Measurements from ENCODE around the gene SLCO4C1.

Gene SLCO4C1

DNA sequence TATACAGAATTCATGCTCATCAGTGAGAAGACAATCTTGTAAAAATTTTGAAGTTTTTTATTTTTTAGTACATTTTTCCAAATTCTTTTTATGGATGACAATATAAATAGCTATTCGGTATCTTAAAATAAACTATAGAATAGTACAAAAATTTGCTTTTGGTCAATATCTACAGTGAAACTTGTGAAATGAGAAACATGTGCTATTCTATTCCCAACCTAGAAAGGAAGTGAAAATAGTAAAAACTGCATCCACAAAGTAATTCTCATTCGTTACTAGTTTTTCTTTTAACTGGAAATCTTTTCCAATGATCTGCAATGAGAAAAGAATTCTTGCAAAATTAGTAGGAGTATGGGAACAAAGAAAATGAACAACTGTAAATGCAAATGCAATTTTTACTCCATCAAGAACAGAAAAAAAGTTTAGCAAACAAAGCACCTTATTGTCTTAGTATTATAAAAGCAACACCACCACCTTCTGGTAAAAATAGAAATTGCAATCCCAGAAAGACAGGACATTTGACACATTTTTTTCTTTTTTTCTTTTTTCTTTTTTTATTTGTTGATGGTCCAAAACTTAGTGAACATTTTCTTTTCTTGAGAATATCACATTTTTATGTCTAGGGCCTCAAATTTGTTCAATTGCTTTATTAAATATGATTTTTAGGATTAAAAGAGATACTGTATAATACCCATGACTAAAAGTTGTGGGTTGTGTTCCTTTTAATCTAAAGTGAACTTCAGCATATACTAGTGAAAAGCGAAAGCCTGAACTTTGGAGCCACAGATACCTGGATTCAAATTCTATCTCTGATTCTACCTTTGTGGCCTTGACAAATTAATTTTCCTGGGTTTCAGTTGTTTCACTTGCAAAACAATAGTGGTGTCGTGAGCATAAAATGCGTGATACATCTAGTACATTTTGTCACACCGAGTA is 72.3 kb downstream of the SLCO4C1 start:
- no peak for ATAC-seq
- TF ChIP-seq ZNF565 (CRISPR knock-in tag; conservative IDR thresholded peaks at IDR 0.05; ENCODE audit: low read depth): no peak
- no peak for TF ChIP-seq TCF4 (CRISPR knock-in tag; IDR thresholded peaks at IDR 0.05; ENCODE audit: borderline replicate concordance)
- TF ChIP-seq, protein P1, sequence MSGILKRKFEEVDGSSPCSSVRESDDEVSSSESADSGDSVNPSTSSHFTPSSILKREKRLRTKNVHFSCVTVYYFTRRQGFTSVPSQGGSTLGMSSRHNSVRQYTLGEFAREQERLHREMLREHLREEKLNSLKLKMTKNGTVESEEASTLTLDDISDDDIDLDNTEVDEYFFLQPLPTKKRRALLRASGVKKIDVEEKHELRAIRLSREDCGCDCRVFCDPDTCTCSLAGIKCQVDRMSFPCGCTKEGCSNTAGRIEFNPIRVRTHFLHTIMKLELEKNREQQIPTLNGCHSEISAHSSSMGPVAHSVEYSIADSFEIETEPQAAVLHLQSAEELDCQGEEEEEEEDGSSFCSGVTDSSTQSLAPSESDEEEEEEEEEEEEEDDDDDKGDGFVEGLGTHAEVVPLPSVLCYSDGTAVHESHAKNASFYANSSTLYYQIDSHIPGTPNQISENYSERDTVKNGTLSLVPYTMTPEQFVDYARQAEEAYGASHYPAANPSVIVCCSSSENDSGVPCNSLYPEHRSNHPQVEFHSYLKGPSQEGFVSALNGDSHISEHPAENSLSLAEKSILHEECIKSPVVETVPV (CRISPR knock-in tag; IDR thresholded peaks at IDR 0.05): no peak
- no peak for TF ChIP-seq TOX (CRISPR knock-in tag; IDR thresholded peaks at IDR 0.05; ENCODE audit: borderline replicate concordance)
- no peak for TF ChIP-seq ZFP30 (CRISPR knock-in tag; IDR thresholded peaks at IDR 0.05)
- no peak for TF ChIP-seq ISL1 (CRISPR knock-in tag; IDR thresholded peaks at IDR 0.05)

DNA sequence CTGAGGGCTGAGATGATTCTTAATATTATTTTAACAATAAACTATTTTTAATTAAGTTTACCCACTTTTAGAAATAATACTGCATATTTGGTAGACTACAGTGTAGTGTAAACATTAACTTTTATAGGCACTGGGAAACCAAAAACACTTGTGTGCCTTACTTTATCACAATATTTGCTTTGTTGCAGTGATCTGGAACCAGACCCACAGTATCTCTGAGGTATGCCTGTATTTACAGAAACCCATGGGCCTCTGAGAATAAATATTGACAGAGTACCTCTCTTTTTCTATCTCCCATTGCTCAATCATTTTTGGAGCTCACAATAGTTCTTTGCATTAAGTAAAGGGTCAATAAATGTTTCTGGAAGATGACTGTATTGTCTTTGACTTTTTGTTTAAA is 73.3 kb downstream of the SLCO4C1 start:
- TF ChIP-seq PATZ1 (CRISPR knock-in tag; IDR thresholded peaks at IDR 0.05; ENCODE audit: borderline replicate concordance) (no peak), CSDC2 (CRISPR knock-in tag; IDR thresholded peaks at IDR 0.05) (no peak), OSR1 (CRISPR knock-in tag; IDR thresholded peaks at IDR 0.05) (no peak), SNAI2 (CRISPR knock-in tag; IDR thresholded peaks at IDR 0.05) (no peak), TOX (CRISPR knock-in tag; IDR thresholded peaks at IDR 0.05; ENCODE audit: borderline replicate concordance) (no peak), ZNF8 (CRISPR knock-in tag; IDR thresholded peaks at IDR 0.05) (no peak), RARB (CRISPR knock-in tag; IDR thresholded peaks at IDR 0.05) (no peak), ZFP3 (CRISPR knock-in tag; IDR thresholded peaks at IDR 0.05) (no peak), ZNF565 (CRISPR knock-in tag; conservative IDR thresholded peaks at IDR 0.05; ENCODE audit: low read depth) (no peak), GLIS3 (CRISPR knock-in tag; IDR thresholded peaks at IDR 0.05) (no peak), ESRRG (CRISPR knock-in tag; IDR thresholded peaks at IDR 0.05) (no peak), BACH2 (CRISPR knock-in tag; IDR thresholded peaks at IDR 0.05; ENCODE audit: borderline replicate concordance) (no peak), ARNTL (CRISPR knock-in tag; IDR thresholded peaks at IDR 0.05; ENCODE audit: borderline replicate concordance, low read depth) (no peak)
- TF ChIP-seq, protein P2, sequence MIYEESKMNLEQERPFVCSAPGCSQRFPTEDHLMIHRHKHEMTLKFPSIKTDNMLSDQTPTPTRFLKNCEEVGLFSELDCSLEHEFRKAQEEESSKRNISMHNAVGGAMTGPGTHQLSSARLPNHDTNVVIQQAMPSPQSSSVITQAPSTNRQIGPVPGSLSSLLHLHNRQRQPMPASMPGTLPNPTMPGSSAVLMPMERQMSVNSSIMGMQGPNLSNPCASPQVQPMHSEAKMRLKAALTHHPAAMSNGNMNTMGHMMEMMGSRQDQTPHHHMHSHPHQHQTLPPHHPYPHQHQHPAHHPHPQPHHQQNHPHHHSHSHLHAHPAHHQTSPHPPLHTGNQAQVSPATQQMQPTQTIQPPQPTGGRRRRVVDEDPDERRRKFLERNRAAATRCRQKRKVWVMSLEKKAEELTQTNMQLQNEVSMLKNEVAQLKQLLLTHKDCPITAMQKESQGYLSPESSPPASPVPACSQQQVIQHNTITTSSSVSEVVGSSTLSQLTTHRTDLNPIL (CRISPR knock-in tag; IDR thresholded peaks at IDR 0.05; ENCODE audit: low read depth): no peak
- TF ChIP-seq, protein P1 (CRISPR knock-in tag; IDR thresholded peaks at IDR 0.05): no peak
- no peak for ATAC-seq

- ATAC-seq: no peak
- TF ChIP-seq ISL1 (CRISPR knock-in tag; IDR thresholded peaks at IDR 0.05) (no peak), BACH2 (CRISPR knock-in tag; IDR thresholded peaks at IDR 0.05; ENCODE audit: borderline replicate concordance) (no peak), TOX (CRISPR knock-in tag; IDR thresholded peaks at IDR 0.05; ENCODE audit: borderline replicate concordance) (no peak), ZNF70 (CRISPR knock-in tag; IDR thresholded peaks at IDR 0.05) (no peak), ZNF565 (CRISPR knock-in tag; conservative IDR thresholded peaks at IDR 0.05; ENCODE audit: low read depth) (no peak), ARNTL (CRISPR knock-in tag; IDR thresholded peaks at IDR 0.05; ENCODE audit: borderline replicate concordance, low read depth) (no peak), SNAI2 (CRISPR knock-in tag; IDR thresholded peaks at IDR 0.05) (no peak), CSDC2 (CRISPR knock-in tag; IDR thresholded peaks at IDR 0.05) (no peak)
- TF ChIP-seq, protein P1 (CRISPR knock-in tag; IDR thresholded peaks at IDR 0.05): no peak
These were observed 74.1 kb downstream of the SLCO4C1 start for GRCh38 chr5:102221949-102222348.
